GM20000 (cell line): ENCODE results near the gene CD151.

Experiments used
- DNase-seq: peaks from one replicate; pipeline ENCODE4 v3.0.0; 2012; ENCODE audit warnings: low spot score
- CTCF ChIP-seq: IDR thresholded peaks from 2 replicates; pipeline ENCODE4 v1.5.1; 2012; ENCODE audit warnings: mild to moderate bottlenecking, control low read depth; ENCODE audit errors: extremely low read depth, missing control alignments

CD151 gene

GRCh38 chr11:803770-804598 lies 28.8 kb upstream of the CD151 start:
- DNase-seq, result no peak
- no peak for TF ChIP-seq CTCF

GRCh38 chr11:804599-804964 lies 28.2 kb upstream of the CD151 start:
- no peak for DNase-seq
- TF ChIP-seq CTCF, result no peak

GRCh38 chr11:808427-809286 lies 24.1 kb upstream of the CD151 start:
- no peak for TF ChIP-seq CTCF
- DNase-seq, result no peak

- no peak for TF ChIP-seq CTCF
- DNase-seq, result peak; percentile 99
These were observed 23.3 kb upstream of the CD151 start, which contains the start of gene RPLP2 for GRCh38 chr11:809287-810039. RPLP2 (plus strand) TSS chr11:809967; CDS start chr11:810235, 268 bp downstream.

- no peak for TF ChIP-seq CTCF
- DNase-seq, result no peak
These were observed 22.6 kb upstream of the CD151 start for GRCh38 chr11:810040-810567.

GRCh38 chr11:811446-812245 lies 21.1 kb upstream of the CD151 start:
- DNase-seq, result no peak
- no peak for TF ChIP-seq CTCF
